Left ventricle myocardium inferior (tissue), 1 donor: ENCODE results near the gene FES. TPM values are rescaled to one million over a fixed set of nuclear protein-coding genes. Genes with fewer than 3 reads are reported as not detected.
A peak's percentile ranks its signal among the peaks of the same experiment; 100 is the strongest.

Experiments used
- DNase-seq: peaks from one replicate; pipeline ENCODE4 v3.0.0-alpha.2; 2020
- H3K27ac ChIP-seq: fragments of 200-600 bp; replicated peaks from 2 replicates; pipeline ENCODE4 v1.8.0; 2021
- H3K27me3 ChIP-seq: fragments of 200-600 bp; 2 replicates; pipeline ENCODE4 v1.8.0; 2021; ENCODE audit warnings: low read depth
- H3K36me3 ChIP-seq: fragments of 200-600 bp; 2 replicates; pipeline ENCODE4 v1.8.0; 2021
- H3K4me1 ChIP-seq: fragments of 200-600 bp; 2 replicates; pipeline ENCODE4 v1.8.0; 2021
- H3K4me3 ChIP-seq: fragments of 200-600 bp; 2 replicates; pipeline ENCODE4 v1.8.0; 2021; ENCODE audit warnings: mild to moderate bottlenecking, moderate library complexity
- H3K9me3 ChIP-seq: fragments of 200-600 bp; replicated peaks from 2 replicates; pipeline ENCODE4 v1.8.0; 2021
- intact Hi-C: fragments of 100-400 bp; cut with micrococcal nuclease; formaldehyde crosslinking; loops from one replicate; pipeline ENCODE4 v1.11.0; 2022
- total RNA-seq: library from RNA; stranded (reverse); fragmentation: NEBNext Ultra II Directional; extraction: Animal tissue kit (Norgen Biotek cat#: 25700); gene quantifications from one replicate; pipeline ENCODE4 v1.2.1, GENCODE V29; 2021
- TF ChIP-seq, protein P1 (sequence below): fragments of 200-600 bp; IDR thresholded peaks from 2 replicates; pipeline ENCODE4 v1.8.0; 2021; ENCODE audit warnings: antibody characterized with exemption, mild to moderate bottlenecking, borderline replicate concordance
- donor health status: DM: no; HTN: yes; CAD: no; lungs with severe emphysema.

Gene FES
- total RNA-seq, 1 donor from 2014 or later, result 11.9 TPM

DNA sequence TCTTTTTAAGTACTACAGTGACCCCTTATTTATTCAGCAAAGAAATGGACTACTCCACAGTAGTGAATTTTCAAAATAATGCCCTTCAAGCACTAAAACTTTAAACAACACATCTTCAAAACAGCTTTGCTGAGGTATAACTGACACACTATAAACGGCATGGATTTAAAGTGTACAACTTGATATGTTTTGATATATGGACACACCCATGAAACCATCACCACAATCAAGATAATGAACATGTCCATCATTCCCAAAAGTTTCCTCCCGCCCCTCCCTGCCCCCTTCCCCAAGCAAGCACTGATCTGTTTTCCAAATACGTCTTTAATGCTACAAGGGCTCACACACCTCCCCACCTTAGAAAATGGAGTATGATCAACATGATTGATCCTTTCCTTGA, 17.5 kb upstream of the FES start:
- Histone ChIP-seq H3K4me3 (no peak overlapping the region), H3K27me3 (no peaks in the 10 kb centered on the region), H3K36me3 (no peaks in the 10 kb centered on the region), H3K27ac (no peak overlapping the region), H3K4me1 (peaks cover 52% of the 10 kb centered on the region), H3K9me3 (no peaks in the 10 kb centered on the region)
- DNase-seq, result no peak
- intact Hi-C loops, result no loop called here
- TF ChIP-seq, protein P1, sequence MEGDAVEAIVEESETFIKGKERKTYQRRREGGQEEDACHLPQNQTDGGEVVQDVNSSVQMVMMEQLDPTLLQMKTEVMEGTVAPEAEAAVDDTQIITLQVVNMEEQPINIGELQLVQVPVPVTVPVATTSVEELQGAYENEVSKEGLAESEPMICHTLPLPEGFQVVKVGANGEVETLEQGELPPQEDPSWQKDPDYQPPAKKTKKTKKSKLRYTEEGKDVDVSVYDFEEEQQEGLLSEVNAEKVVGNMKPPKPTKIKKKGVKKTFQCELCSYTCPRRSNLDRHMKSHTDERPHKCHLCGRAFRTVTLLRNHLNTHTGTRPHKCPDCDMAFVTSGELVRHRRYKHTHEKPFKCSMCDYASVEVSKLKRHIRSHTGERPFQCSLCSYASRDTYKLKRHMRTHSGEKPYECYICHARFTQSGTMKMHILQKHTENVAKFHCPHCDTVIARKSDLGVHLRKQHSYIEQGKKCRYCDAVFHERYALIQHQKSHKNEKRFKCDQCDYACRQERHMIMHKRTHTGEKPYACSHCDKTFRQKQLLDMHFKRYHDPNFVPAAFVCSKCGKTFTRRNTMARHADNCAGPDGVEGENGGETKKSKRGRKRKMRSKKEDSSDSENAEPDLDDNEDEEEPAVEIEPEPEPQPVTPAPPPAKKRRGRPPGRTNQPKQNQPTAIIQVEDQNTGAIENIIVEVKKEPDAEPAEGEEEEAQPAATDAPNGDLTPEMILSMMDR, result no peak

DNA sequence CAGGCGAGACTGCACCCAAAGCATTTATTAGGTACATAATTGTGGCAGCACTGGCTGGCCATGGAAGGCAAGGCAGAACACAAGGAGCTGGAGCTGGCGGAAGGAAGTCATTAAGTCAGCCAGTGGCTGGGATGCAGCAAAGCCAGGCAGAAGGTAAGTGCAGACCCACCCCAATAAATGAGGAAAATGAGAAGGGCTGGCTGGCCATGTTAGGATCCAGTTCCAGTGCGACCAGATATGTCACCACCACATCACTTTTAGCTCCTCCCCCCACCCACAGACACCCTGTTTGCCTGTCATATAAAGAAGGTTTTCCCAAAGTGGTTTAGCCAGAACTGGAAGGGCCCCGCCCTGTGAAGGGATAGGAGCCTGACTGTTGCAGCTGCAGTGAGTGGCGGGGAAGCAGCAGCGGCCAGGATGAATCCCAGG, 16.0 kb upstream of the FES start, which contains the start of gene FURIN:
TSS of gene FURIN (plus strand) at position 328 of the 429 bp plus-strand sequence. CDS start 7,153 bp downstream, outside the sequence.
- H3K9me3 ChIP-seq, result no peaks in the 10 kb centered on the region

DNA sequence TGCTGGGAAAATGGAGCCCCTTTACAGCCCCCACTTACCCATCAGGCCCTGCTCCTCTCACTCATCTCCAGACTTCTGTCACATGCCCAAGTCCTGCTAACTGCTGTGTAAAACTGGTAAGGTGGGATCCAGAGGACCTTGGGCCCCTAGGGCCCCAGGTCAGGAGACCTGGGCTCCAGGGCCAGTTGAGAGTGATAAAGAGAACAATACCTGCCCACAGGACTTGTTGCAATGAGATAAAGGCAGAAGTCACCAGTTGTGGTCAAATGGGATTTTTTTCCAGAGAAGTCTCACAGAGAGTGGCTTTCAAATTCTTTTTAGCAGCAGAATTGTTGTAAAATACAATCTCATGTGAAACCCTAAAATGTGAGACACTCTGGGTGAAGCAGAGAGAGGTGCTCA, 15.2 kb upstream of the FES start:
- peak overlapping the region; percentile 98 for H3K27ac ChIP-seq
- no peak overlapping the region for H3K4me3 ChIP-seq
- TF ChIP-seq, protein P1, result no peak
- no peaks in the 10 kb centered on the region for H3K9me3 ChIP-seq
- no peaks in the 10 kb centered on the region for H3K36me3 ChIP-seq
- H3K27me3 ChIP-seq, result no peaks in the 10 kb centered on the region
- intact Hi-C loops, result no loop called here
- DNase-seq, result no peak
- peaks cover 67% of the 10 kb centered on the region for H3K4me1 ChIP-seq

More for the DNA sequence above, 16.0 kb upstream of the FES start, which contains the start of gene FURIN:
- no peaks in the 10 kb centered on the region for H3K27me3 ChIP-seq
- peaks cover 62% of the 10 kb centered on the region for H3K4me1 ChIP-seq
- H3K4me3 ChIP-seq, result no peak within 1 kb of the TSS
- intact Hi-C loops, result no loop called here
- H3K27ac ChIP-seq, result peak within 1 kb of the TSS; percentile 98
- DNase-seq, result no peak
- TF ChIP-seq, protein P1, result no peak
- no peaks in the 10 kb centered on the region for H3K36me3 ChIP-seq

DNA sequence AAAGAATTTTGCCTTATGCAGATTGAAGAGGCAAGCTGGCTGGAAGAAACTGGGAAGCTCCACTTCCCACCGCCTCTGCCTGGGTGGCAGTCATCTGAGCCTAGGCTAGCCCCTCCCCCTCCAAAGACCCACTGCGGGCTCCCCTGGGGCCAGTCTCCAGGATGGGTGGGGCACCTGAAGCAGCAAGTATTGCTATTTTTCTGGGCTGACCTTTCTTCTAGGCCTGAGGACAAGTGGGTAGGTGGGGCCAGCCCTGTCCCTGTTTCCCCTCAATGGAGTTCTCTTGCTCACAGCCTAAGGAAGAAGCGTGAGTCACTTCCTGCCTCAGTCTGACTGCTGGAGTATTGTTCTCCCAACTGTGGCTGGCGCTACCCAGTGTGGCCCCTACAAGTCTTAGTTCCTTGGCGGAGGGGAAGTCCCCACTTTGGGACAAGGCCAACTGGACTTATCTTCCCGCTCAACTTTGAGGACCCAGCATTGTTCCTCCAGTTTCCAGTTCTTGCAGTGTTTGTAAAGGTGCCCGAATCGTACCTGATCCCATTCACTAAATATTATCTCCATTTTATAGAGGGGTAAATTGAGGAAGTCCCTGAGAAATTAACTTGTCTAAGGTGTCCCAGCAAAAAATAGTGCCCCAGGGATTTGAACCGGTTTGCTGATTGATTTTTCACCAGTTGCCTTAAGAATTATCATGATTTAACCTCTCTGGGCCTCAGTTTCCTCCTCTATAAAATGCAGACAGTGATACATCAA, 14.5 kb upstream of the FES start:
- H3K27ac ChIP-seq, result peak overlapping the region; percentile 98
- peak; percentile 83 for DNase-seq
- TF ChIP-seq, protein P1, result no peak
- no peaks in the 10 kb centered on the region for H3K36me3 ChIP-seq
- intact Hi-C loops, result loop anchor here (10.0 kb wide), 1 partner anchor 55 kb away; no protein-coding TSS in a partner anchor
- peaks cover 74% of the 10 kb centered on the region for H3K4me1 ChIP-seq
- no peaks in the 10 kb centered on the region for H3K27me3 ChIP-seq
- H3K9me3 ChIP-seq, result no peaks in the 10 kb centered on the region
- peak overlapping the region; percentile 93 for H3K4me3 ChIP-seq

DNA sequence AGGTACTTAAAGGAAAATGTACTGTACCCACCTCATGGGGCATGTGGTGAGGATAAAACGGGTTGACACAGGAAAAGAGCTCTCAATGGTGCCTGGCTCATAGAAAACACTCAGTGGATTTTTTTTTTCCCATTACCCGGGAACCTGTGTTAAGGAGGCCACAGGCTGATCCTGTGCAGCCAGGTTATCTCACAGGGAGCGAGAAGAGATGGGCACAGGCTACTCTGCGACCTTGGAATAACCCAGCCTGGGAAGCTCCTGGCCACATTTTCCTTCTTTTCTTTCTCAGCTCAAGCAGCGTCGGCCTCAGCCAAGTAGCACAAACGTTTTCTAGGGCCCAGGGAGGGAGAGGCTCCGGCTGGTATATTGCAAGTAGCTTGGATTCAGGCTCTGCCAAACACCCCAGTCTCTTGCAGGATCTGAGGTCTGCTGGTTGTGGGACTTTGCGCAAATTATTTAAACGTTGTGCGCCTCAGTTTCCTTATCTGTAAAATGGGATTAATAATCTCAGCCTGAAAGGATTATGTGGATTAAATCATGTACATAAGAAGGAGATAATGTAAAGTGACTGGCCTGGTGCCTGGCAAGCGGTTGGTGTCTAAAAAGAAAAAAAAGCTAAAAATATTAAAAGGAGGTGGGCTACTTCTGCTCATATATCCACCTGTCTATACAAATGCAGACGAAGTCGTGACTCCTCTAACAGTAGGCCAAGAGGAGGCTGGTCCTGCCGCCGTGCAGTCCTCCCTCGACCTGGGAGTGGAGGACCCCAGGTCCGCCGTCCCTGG, 13.8 kb upstream of the FES start:
- peaks cover 74% of the 10 kb centered on the region for H3K4me1 ChIP-seq
- no peaks in the 10 kb centered on the region for H3K27me3 ChIP-seq
- DNase-seq, result no peak
- intact Hi-C loops, result loop anchor here (10.0 kb wide), 1 partner anchor 56 kb away; no protein-coding TSS in a partner anchor
- H3K36me3 ChIP-seq, result peaks cover 1% of the 10 kb centered on the region
- peak overlapping the region; percentile 93 for H3K4me3 ChIP-seq
- H3K9me3 ChIP-seq, result no peaks in the 10 kb centered on the region
- TF ChIP-seq, protein P1, result no peak
- peak overlapping the region; percentile 98 for H3K27ac ChIP-seq
